Ureter (tissue), 1 donor: ENCODE measurements around the gene BCL2L1. TPM values are rescaled to one million over a fixed set of nuclear protein-coding genes. Genes with fewer than 3 reads are reported as not detected.

Experiments used
- DNase-seq: peaks from one replicate; pipeline ENCODE4 v3.0.0-alpha.2; 2020; ENCODE audit warnings: low spot score
- total RNA-seq: library from RNA; stranded (reverse); gene quantifications from one replicate; pipeline ENCODE4 v1.2.4, GENCODE V29; 2023
- donor health status: DM: yes; HTN: yes; CAD: no.

The BCL2L1 gene
- total RNA-seq, 1 donor from 2014 or later: 91.4 TPM

DNA sequence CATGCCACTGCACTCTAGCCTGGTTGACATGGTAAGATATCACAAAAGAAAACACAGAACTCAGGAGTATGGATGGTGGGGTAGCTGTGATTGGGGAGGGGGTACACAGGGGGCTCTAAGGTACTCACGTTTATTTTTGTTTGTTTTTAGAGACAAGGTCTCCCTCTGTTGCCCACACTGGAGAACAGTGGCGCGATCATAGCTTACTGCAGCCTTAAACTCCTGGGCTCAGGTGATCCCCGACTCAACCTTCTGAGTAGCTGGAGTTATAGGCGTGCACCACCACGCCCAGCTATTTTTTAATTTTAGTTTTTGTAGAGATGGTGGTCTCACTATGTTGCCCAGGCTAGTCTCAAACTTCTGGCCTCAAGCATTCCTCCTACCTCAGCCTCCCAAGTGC is 29.3 kb downstream of the BCL2L1 start:
- no peak for DNase-seq

DNA sequence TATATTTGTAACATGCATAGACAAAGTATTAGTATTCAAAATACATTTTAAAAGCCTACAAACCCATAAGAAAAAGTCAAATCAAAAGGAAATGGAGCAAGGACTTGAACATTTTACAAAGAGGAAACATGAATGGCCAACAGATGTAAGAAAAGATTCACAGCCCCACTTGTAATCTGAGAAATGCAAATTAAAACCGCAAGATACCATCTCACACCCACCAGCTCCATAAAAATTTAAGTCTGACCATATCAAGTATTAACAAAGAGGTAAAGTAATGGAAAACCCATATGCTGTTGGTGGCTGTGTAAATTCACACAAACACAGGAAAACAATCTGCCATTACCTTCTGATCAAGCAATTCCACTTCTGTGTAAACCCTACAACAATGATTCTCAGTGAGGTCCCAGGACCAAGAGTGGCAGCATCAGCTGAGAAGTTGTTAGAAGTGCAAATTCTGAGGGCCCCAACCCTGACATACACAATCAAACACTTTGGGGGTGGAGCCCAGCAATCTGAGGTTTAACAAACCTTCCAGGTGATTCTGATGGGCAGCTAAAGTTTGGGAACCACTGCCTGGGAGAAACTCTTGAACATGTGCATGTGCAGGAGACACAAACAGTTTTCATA is 30.9 kb downstream of the BCL2L1 start:
- DNase-seq: no peak

DNA sequence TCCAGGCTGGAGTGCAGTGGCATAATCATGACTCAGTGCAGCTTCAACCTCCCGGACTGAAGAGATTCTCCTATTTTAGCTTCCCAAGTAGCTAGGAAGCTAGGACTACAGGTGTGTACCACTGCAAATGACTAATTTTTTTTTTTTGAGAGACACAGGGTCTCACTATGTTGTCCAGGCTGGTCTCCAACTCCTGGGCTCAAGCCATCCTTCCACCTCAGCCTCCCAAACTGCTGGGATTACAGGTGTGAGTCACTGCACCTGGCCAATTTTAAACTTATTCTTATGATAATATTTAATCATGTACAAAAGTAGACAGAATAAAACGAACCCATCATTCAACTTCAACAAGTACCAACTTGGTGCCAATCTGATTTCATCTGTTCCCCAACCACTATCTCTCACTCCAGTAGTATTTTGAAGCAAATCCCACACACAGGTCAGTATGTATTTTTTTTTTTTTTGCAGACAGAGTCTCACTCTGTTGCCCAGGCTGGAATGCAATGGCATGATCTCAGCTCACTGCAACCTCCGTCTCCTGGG is 32.5 kb downstream of the BCL2L1 start:
- no peak for DNase-seq

DNA sequence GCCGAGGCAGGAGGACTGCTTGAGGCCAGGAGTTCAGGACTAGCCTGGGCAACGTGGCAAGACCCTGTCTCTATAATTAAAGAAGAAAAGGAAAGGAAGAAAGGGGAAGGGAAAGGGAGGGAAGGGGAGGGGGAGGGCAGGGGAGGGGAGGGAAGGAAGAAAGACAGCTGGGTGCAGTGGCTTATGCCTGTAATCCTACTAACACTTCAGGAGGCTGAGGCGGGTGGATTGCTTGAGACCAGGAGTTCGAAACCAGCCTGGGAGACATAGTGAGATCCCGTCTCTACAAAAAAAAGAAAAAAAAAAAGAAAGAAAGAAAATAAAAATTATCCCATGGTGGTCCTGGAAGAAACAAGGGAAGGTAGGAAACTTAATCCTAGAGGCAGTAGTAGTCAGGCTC is 33.5 kb downstream of the BCL2L1 start:
- DNase-seq: no peak

GRCh38 chr20:31687777-31688176 is 34.9 kb downstream of the BCL2L1 start:
- no peak for DNase-seq

DNA sequence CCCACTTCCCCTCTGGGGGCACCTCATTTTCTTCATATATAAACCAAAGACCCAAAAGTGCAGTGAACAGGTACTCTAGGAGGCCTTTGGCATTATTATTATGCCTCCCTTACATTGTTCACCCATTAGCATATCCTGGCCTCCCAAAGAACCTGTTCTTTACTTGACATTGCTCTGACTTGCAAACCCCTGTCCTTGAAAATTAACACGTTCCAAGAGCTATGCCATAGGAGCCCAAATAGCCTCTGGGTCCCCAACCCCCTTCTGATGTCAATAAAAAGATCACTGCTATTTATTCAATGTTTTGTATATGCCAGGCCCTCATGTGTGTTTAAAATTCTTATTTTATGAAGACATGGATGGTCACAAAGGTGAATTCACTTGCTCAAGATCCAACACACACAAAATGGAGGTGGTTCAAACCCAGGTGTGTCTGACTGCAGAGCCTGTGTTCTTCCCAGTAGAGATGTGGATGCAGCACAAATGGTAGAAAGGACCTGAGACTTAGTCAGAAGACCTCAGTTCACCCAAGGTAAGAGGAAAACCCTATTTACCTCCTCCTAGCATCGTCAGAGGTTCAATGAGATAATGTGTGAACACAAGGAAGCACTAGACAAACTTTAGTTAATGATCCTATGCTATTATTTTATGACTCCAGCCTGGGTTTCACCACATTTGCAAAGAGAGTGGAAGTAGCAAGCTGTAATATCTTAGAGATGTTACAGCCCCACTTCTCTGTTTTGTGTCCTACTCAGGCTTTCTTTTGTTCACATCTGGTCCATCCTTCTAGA is 36.6 kb downstream of the BCL2L1 start:
- no peak for DNase-seq

- DNase-seq: no peak
Measured at GRCh38 chr20:31684153-31685015, 38.3 kb downstream of the BCL2L1 start.

DNA sequence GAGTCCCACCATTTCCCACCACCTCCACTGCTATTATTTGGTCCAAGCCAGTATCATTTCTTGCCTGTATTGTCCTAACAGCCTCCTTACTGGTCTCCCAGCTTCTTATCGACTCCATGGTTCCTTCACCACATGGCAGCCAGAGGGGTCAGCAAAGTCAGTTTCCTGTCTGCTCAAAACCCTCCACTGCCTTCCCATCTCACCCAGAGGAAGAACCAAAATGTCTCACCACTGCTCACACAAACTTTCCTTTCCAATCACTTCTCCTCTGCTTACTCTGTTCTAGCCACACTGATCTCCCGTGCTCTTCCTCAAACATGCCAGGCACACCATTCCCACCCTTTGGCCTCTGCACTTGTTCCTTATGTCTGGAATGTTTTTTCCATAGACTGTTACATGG is 39.7 kb downstream of the BCL2L1 start:
- no peak for DNase-seq

DNA sequence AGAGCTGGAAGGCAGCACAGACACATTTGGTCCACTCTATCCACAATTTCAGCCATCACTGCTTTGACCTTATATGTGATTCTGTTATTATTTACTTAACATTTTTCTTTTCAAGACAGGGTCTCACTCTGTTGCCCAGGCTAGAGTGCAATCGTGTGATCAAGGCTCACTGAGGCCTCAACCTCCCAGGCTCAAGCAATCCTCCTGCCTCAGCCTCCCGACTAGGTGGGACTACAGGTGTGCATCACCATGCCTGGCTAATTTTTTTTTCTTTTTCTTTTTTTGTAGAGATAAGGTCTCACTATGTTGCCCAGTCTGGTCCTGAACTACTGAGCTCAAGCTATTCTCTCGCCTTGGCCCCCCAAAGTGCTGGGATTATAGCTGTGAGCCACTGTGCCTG is 40.3 kb downstream of the BCL2L1 start:
- DNase-seq: no peak

DNA sequence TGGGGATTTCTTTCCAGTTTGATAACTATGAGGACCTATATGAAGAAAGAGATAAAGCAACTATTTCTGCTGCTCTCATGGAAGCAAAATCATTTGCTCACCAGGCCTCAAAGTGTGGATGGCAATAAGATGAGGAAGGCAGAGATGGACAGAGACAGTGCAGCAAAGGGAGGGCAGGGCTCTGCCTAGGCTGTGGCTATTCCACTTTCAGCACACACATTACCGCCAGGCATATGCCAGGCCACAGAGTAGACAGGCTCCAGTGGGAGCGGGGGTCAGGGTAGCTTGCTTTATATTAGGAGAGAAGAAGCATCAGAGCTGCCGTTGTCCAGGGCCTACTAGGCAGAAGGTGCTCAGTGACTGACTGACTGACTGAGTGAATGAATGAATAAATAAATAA is 40.9 kb downstream of the BCL2L1 start:
- DNase-seq: no peak

GRCh38 chr20:31681128-31681727 is 41.4 kb downstream of the BCL2L1 start:
- DNase-seq: no peak

DNA sequence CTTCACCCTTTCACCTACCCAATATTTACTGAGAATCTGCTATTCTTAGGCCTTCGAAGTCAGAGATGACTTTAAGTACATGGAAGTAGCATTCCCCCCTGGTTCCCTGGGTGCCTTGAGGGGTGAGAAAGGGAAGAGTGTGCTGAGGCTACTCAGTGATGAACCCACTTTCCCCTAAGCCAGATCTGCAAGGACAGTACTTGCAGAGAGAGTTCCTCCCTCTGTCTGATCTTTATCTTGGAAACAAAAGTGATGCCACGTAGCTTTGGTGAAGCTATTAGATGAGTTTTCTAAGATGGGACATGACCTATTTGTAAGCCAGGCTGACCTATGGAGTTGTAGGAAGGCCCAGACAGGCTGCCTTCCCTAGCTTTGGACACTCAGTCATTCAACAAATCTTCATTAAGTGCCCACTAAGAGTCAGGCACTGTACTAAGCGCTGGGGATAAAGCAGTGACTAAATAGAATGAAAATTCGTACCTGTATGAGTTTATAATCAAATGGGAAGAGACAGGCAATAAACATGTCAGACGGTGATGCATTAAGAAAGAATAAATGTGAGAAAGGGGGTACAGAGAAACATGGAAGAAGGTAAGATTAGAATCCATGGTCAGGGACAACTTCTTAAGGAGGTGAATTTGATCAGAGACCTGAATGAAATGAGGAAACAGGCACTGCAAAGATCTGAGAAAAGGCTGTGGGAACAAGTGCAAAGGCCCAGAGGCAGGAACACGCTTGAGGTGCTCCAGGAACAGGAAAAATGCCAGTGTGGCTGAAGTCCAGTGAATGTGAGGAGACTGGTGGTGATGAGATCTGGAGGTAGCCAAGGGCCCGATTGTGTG is 42.2 kb downstream of the BCL2L1 start:
- no peak for DNase-seq

- no peak for DNase-seq
Measured at GRCh38 chr20:31679357-31680285, 43.0 kb downstream of the BCL2L1 start.

DNA sequence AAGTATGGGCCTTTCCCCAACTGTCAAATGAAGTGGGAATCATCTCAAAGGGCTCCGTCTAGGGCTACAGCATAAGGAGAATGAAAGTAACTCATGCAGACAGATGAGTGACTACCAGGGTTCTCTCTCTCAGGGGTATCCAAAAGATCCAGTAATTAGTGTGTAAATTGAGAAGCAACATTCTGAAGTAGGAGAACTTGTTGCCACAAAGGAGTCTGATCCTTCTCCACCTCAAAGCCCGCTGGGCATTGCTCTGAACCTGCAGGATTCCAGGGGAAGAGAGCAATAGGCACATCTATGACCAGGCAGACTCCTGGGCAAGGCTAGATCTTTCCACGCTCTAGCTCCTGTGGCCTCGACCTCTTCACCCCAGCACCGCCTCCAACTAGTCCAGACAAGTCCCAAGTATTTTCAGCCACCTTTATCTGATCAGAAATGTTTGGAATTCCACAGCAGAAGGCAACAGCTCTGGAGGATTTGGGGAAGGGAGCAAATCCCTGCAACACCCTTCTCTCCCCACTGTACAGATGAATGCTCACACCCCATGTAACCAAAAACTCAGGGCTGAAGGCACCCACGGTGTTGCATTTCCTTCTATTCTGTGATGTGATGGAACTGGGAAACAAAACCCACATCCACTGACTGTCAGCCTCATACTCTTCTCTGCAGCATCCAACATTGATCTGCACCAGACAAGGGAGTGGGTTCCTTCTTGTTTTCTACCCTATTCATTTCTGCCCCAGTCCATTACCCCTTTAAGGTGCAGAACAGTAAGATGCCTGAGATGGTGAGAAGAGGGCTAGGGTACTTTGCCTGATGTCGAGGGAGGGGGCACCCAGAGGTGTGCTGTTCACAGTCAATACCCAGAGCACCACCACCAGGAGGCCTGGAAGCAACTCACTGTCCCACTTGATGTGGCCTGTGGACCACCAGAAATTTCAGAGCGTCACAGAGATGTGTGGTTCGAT is 44.0 kb downstream of the BCL2L1 start:
- DNase-seq: no peak

DNA sequence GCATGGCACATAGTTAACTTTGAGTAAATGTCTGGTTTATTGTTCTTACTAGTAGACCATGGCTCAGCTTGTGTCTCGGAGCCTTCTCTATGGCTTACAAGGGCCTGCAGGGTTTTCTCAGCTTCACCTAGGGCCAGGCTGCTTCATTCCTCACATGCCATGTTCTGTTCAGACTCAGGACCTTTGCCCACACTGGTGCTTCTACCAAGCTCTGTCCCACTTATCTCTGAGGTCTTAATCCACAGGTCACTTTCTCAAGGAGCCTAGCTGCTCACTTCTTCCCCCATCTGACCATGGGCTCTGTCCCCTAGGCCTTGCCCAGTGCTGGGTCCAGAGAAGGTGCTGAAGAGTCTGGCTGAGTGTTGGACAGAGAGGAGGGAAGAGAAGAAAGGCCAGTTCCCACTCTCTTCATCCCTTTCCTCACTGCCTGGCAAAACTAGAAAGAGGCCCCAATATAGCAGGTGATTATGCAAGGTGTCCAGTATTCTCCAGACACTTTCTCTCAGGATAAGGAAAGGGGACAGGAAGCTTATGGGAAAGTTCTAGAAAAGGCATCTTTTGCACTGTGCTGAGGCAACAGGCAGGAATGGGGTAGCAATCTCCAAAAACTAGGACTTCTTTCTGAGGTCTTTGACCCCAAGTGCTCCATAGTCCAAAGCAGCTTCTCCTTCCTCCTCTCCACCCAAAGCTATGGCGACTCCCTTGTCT is 45.0 kb downstream of the BCL2L1 start:
- DNase-seq: no peak

DNA sequence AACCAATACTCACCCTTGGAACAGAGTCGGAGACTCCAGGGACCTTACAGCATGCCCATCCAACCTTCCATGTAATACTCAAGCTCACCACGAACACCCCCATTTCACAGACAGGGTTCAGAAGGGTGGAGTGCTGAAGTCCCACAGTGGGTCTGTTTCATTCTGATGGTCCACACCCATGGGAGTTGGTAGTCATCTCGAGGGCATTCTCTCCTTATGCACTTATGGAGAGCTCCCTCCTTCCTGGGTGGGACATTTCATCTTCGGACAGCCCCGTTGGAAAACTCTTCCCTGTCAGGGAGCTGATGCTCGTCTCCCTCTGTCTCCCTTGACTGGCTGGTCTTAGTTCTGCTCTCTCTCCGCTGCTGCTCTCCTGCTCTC is 46.1 kb downstream of the BCL2L1 start:
- DNase-seq: no peak

GRCh38 chr20:31675828-31676608 is 46.6 kb downstream of the BCL2L1 start:
- DNase-seq: no peak
